Karpas-422 (cell line): ENCODE measurements around the gene LRCH4. TPM values are rescaled to one million over a fixed set of nuclear protein-coding genes. Genes with fewer than 3 reads are reported as not detected.

Experiments used
- DNase-seq: peaks from one replicate; pipeline ENCODE4 v3.0.0-alpha.2; 2015
- H2AFZ ChIP-seq: fragments of 200-600 bp; sonication (generic); 2 replicates; pipeline ENCODE4 v1.6.1; 2014; ENCODE audit warnings: antibody characterized with exemption, low read length, mixed read lengths
- H3K27ac ChIP-seq: fragments of 200-600 bp; sonication (generic); 2 replicates; pipeline ENCODE4 v1.5.1; 2014; ENCODE audit warnings: mild to moderate bottlenecking, low read length, moderate library complexity
- H3K27me3 ChIP-seq: fragments of 200-600 bp; sonication (generic); 2 replicates; pipeline ENCODE4 v1.6.1; 2014; ENCODE audit warnings: low read length, mixed read lengths
- H3K36me3 ChIP-seq: fragments of 200-600 bp; sonication (generic); 2 replicates; pipeline ENCODE4 v1.6.1; 2014; ENCODE audit warnings: low read length, mixed read lengths; ENCODE audit not compliant: insufficient read depth
- H3K4me1 ChIP-seq: fragments of 200-600 bp; sonication (generic); 2 replicates; pipeline ENCODE4 v1.6.1; 2014; ENCODE audit warnings: mild to moderate bottlenecking, low read length, mixed read lengths
- H3K4me2 ChIP-seq: fragments of 200-600 bp; sonication (generic); 2 replicates; pipeline ENCODE4 v1.6.1; 2014; ENCODE audit warnings: low read length, low read depth, mild to moderate bottlenecking; ENCODE audit not compliant: poor library complexity, severe bottlenecking
- H3K4me3 ChIP-seq: fragments of 200-600 bp; sonication (generic); 2 replicates; pipeline ENCODE4 v1.5.1; 2014; ENCODE audit warnings: mild to moderate bottlenecking, antibody characterized with exemption, low read length, mixed read lengths
- H3K79me2 ChIP-seq: fragments of 200-600 bp; sonication (generic); 2 replicates; pipeline ENCODE4 v1.6.1; 2014; ENCODE audit warnings: mild to moderate bottlenecking, low read length, mixed read lengths
- H3K9ac ChIP-seq: fragments of 200-600 bp; sonication (generic); 2 replicates; pipeline ENCODE4 v1.6.0; 2014; ENCODE audit warnings: low read length
- H3K9me2 ChIP-seq: fragments of 200-600 bp; sonication (generic), shearing (Covaris generic); replicated peaks from 2 replicates; pipeline ENCODE4 v1.6.0; 2014; ENCODE audit warnings: mild to moderate bottlenecking, low read length, moderate library complexity; ENCODE audit not compliant: insufficient read depth
- H3K9me3 ChIP-seq: fragments of 300-700, 200-600 bp; sonication (generic); 2 replicates; pipeline ENCODE4 v1.6.1; 2014; ENCODE audit warnings: low read length, mixed read lengths
- H4K20me1 ChIP-seq: fragments of 200-600 bp; sonication (generic); 2 replicates; pipeline ENCODE4 v1.6.1; 2014; ENCODE audit warnings: mild to moderate bottlenecking, antibody characterized with exemption, low read length, low read depth; ENCODE audit not compliant: insufficient read depth
- total RNA-seq: library from RNA; depleted of rRNA; stranded (reverse); fragments of >200 nt; shearing (Covaris generic); gene quantifications from 2 replicates; pipeline ENCODE4 v1.2.3, GENCODE V29; 2014; ENCODE audit warnings: low replicate concordance; rRNA removed

Gene LRCH4, protein sequence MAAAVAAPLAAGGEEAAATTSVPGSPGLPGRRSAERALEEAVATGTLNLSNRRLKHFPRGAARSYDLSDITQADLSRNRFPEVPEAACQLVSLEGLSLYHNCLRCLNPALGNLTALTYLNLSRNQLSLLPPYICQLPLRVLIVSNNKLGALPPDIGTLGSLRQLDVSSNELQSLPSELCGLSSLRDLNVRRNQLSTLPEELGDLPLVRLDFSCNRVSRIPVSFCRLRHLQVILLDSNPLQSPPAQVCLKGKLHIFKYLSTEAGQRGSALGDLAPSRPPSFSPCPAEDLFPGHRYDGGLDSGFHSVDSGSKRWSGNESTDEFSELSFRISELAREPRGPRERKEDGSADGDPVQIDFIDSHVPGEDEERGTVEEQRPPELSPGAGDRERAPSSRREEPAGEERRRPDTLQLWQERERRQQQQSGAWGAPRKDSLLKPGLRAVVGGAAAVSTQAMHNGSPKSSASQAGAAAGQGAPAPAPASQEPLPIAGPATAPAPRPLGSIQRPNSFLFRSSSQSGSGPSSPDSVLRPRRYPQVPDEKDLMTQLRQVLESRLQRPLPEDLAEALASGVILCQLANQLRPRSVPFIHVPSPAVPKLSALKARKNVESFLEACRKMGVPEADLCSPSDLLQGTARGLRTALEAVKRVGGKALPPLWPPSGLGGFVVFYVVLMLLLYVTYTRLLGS
- 11.9 and 33.5 TPM in 2 replicates for total RNA-seq

DNA sequence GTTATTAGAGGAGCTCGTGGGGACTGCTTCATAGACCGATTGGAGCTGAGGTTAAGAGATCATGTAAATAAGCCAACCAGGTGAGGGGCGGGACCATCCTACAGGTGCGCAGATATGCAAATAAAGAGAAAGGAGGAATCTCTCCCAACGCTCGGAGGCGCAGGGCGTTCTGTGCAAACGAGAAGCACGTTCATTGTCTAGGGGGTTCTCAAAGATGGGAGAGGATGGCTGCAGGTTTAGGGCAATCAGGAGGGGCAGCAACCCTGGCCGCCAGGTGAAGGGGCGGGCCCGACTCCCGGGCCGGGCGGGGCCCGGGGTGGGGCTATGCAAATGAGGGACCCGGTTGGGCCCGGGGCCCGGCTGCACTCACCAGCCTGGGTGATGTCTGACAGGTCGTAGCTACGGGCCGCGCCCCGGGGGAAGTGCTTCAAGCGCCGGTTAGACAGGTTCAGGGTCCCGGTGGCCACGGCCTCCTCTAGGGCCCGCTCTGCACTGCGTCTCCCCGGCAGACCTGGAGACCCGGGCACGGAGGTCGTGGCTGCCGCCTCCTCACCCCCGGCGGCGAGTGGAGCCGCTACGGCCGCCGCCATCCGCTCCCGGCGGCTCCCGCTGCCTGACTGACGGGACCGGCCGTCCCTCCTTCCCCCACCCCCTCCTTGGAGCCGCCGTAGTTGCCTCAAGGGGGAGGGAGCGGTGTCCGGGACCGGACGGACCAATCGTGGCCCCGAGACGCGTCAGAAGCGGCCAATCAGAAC, at the start of gene LRCH4:
LRCH4 (minus strand) TSS at position 619 of the 755 bp plus-strand sequence; CDS start at position 590, 29 bp downstream.
- no peaks in the 10 kb centered on the region for H3K27me3 ChIP-seq
- peaks cover 32% of the 10 kb centered on the region for H3K4me1 ChIP-seq

DNA sequence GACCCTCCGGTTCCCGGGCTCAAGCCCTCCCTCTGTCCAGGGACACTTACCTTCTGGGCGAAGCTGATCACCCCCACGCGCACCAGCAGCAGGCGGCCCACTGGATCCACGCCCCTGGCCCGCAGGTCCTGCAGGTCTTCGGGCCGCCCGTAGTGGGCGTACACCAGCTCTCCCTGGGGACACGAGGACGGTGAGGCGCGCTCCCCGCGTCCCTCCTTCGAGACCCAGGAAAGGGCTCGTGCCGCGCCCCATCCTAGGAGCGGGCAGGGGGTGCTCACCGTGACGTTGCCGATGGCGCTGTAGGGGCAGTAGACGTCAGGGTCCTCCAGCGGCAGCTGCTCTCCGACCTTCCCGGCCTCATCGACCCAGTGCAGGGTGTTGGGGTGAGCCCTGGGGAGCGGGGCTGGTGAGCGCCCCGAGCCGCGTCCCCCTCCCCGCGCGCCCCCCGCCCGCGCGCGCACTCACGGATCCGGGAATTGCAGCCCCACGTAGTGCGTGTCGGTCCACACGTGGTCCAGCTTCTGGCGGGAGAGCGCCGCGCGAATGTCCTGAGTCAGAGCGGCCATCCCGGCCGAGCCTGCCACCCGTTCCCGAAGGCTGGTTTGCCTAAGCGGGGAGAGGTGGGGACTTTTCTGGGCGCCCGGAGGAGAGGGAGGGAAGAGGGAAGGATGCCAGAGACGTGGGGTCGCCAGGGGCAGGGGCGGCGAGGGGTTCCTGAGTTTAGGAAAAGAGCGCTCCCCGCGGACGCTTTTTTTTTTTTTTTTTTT, 47.2 kb upstream of the LRCH4 start:
- H3K79me2 ChIP-seq, result no peaks in the 10 kb centered on the region
- H3K9me2 ChIP-seq, result no peaks in the 10 kb centered on the region
- peak overlapping the region; percentile 5; the same call in 1 of the 2 replicates for H2AFZ ChIP-seq
- H3K9me3 ChIP-seq, result no peaks in the 10 kb centered on the region
- peak overlapping the region; percentile 67 for H3K4me3 ChIP-seq
- peak overlapping the region; percentile 52 for H3K27ac ChIP-seq
- H3K4me2 ChIP-seq, result peak overlapping the region; percentile 63
- H4K20me1 ChIP-seq, result no peaks in the 10 kb centered on the region
- H3K4me1 ChIP-seq, result peaks cover 10% of the 10 kb centered on the region
- peak; percentile 79 for DNase-seq
- no peaks in the 10 kb centered on the region for H3K36me3 ChIP-seq
- H3K27me3 ChIP-seq, result no peaks in the 10 kb centered on the region
- peak overlapping the region; percentile 86 for H3K9ac ChIP-seq

More for the DNA sequence above, at the start of gene LRCH4:
- no peaks in the 10 kb centered on the region for H3K9me2 ChIP-seq
- no peaks in the 10 kb centered on the region for H3K36me3 ChIP-seq
- H3K4me2 ChIP-seq, result peak within 1 kb of the TSS; percentile 97
- H4K20me1 ChIP-seq, result no peaks in the 10 kb centered on the region; the same call in 1 of the 2 replicates
- H3K79me2 ChIP-seq, result peaks cover 21% of the 10 kb centered on the region
- peak within 1 kb of the TSS; percentile 84 for H2AFZ ChIP-seq
- no peaks in the 10 kb centered on the region for H3K9me3 ChIP-seq
- peak; percentile 77 for DNase-seq
- peak within 1 kb of the TSS; percentile 97 for H3K9ac ChIP-seq
- H3K4me3 ChIP-seq, result peak within 1 kb of the TSS; percentile 95
- peak within 1 kb of the TSS; percentile 89 for H3K27ac ChIP-seq

DNA sequence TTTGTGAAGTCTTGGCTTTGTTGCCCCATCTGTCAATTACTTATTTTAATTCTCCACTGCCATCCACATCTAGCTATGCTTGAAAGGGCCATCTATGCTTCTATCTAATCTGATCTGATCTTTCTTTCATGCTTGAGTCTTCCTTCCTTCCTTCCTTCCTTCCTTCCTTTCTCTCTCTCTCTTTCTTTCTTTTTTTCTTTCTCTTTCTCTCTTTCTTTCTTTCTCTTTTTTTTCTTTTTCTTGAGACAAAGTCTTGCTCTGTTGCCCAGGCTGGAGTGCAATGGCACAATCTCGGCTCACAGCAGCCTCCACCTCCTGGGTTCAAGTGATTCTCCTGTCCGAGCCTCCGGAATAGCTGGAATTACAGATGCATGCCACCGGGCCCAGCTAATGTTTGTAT, 44.1 kb upstream of the LRCH4 start:
- H3K27me3 ChIP-seq, result no peaks in the 10 kb centered on the region
- H3K4me2 ChIP-seq, result no peak overlapping the region
- H3K79me2 ChIP-seq, result no peaks in the 10 kb centered on the region
- no peaks in the 10 kb centered on the region for H4K20me1 ChIP-seq
- no peak overlapping the region for H3K9ac ChIP-seq
- H3K9me2 ChIP-seq, result no peaks in the 10 kb centered on the region
- no peak for DNase-seq
- no peaks in the 10 kb centered on the region for H3K36me3 ChIP-seq
- H3K4me1 ChIP-seq, result peaks cover 23% of the 10 kb centered on the region
- no peak overlapping the region for H3K27ac ChIP-seq
- no peak overlapping the region for H2AFZ ChIP-seq
- H3K9me3 ChIP-seq, result no peaks in the 10 kb centered on the region
- no peak overlapping the region for H3K4me3 ChIP-seq

DNA sequence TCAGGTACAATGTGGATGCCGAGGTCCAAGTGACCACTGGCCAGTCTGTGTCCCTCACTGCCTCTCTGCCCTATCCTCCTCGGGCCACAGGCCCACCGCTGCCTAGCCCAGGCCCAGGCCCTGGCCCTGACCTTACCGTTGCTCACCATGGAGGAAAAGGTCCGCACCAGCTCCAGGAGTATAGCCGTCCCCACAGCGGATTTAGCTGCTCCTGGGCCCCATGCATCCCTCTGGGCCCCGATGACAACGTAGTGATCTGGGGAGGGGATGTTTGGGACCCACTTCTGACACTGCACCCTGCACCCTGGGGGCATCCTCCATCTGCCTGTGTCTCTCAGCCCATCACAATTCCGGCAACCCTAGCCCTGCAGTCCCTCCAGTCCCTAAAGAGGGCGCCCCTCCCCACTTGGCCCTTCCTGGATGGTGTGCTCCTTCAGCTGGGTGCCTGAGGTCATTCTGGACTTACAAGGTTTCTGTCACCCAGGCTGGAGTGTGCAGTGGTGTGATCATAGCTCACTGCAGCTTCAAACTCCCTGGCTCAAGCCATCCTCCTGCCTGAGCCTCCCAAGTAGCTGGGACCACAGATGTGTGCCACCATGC, 43.3 kb upstream of the LRCH4 start:
- no peak overlapping the region for H3K4me2 ChIP-seq
- no peak overlapping the region for H3K9ac ChIP-seq
- no peaks in the 10 kb centered on the region for H3K9me2 ChIP-seq
- H3K4me1 ChIP-seq, result peaks cover 18% of the 10 kb centered on the region
- no peaks in the 10 kb centered on the region for H3K27me3 ChIP-seq
- H3K27ac ChIP-seq, result no peak overlapping the region
- H3K79me2 ChIP-seq, result no peaks in the 10 kb centered on the region
- no peaks in the 10 kb centered on the region for H3K9me3 ChIP-seq
- no peaks in the 10 kb centered on the region for H4K20me1 ChIP-seq
- no peak overlapping the region for H3K4me3 ChIP-seq
- no peak overlapping the region for H2AFZ ChIP-seq
- DNase-seq, result peak; percentile 86
- no peaks in the 10 kb centered on the region for H3K36me3 ChIP-seq

DNA sequence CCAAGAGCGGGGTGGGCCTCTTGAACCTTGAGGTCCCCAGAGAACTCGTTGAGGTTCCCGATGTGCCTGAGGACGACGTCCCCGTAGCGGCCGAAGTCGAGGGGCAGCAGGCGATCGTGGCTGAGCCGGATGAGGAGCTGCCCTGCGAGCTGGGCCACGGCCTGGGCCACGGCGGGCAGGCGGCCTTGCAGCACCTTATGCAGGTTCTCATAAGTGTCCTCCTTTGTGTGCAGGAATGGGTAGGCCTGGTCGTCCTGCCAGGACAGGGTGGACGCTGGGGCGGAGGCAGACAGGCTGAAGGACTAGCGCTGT, 41.3 kb upstream of the LRCH4 start:
- Histone ChIP-seq H3K27ac (no peak overlapping the region), H2AFZ (no peak overlapping the region), H3K9me2 (no peaks in the 10 kb centered on the region), H3K9me3 (no peaks in the 10 kb centered on the region), H3K9ac (peak overlapping the region; percentile 73), H4K20me1 (no peaks in the 10 kb centered on the region), H3K4me1 (peaks cover 17% of the 10 kb centered on the region), H3K27me3 (no peaks in the 10 kb centered on the region), H3K79me2 (no peaks in the 10 kb centered on the region), H3K4me2 (peak overlapping the region; percentile 78), H3K4me3 (peak overlapping the region; percentile 70), H3K36me3 (no peaks in the 10 kb centered on the region)
- no peak for DNase-seq

DNA sequence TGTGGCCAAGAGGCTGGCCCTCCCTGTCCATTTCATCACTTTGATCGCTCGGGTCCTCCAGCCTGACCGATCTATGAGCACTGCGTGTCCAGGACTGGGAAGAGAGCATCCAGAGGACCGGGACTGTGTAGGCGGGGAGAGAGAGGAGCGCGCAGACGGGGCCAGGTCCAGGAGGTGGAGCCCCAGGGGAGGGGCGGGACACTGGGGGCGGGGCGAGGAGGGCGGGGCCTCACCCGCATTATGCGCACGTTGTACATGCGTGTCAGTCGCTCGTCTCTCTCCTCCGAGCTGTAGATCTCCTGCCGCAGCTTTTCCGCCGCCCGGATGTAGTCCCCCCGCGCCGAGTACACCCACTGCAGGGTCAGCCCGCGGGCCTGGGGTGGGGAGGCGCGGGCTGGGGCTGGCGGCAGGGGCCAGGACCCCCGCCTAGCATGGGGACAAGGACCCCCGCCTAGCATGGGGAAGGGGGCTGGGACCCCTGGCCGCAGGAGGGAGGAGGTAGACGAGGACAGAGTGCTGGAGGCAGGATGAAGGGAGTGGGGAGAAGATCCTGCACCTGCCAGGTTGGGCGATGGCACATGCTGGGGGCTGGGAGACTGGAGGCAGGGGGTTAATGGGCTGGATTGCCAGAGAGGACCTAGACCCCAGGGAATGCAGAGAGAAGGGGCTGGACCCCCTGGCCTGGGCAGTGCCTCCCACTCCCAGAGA, 40.8 kb upstream of the LRCH4 start:
- peak overlapping the region; percentile 73 for H3K9ac ChIP-seq
- H2AFZ ChIP-seq, result peak overlapping the region; percentile 90; the same call in 1 of the 2 replicates
- H3K27ac ChIP-seq, result no peak overlapping the region
- peak overlapping the region; percentile 70 for H3K4me3 ChIP-seq
- no peaks in the 10 kb centered on the region for H3K79me2 ChIP-seq
- H3K9me2 ChIP-seq, result no peaks in the 10 kb centered on the region
- peak overlapping the region; percentile 78 for H3K4me2 ChIP-seq
- peaks cover 20% of the 10 kb centered on the region for H3K4me1 ChIP-seq
- H4K20me1 ChIP-seq, result no peaks in the 10 kb centered on the region
- no peaks in the 10 kb centered on the region for H3K36me3 ChIP-seq
- H3K27me3 ChIP-seq, result no peaks in the 10 kb centered on the region
- no peaks in the 10 kb centered on the region for H3K9me3 ChIP-seq
- DNase-seq, result peak; percentile 93

DNA sequence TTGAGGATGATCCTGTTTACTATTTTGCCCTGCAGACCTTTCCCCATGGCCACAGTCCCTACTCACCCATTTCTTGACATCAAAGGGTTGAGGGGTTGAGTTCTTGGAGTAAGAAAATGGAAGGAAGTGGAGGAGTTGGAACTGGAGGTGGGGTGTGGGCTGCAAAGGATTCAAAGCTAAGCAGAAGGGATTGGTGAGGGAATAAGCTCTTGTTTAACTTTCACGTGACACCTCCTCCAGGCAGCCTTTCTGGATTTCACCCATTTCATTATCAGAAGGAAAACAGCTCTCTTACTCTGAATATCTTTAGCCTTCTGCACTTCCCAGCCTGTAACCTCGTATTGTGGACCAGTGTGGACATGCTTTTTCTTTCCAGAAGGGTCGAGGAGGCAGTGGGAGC, 40.1 kb upstream of the LRCH4 start:
- DNase-seq, result no peak
- Histone ChIP-seq H3K27ac (no peak overlapping the region), H3K4me2 (peak overlapping the region; percentile 43), H3K36me3 (no peaks in the 10 kb centered on the region), H4K20me1 (no peaks in the 10 kb centered on the region), H3K9ac (peak overlapping the region; percentile 25), H2AFZ (no peak overlapping the region), H3K4me3 (peak overlapping the region; percentile 37; the same call in 1 of the 2 replicates), H3K4me1 (peaks cover 23% of the 10 kb centered on the region), H3K27me3 (no peaks in the 10 kb centered on the region), H3K9me2 (no peaks in the 10 kb centered on the region), H3K79me2 (no peaks in the 10 kb centered on the region), H3K9me3 (no peaks in the 10 kb centered on the region)
